GM12873 (cell line): ENCODE data around the gene ATP5F1D.

ENCODE experiments used
- TF ChIP-seq, protein P1 (sequence below): IDR thresholded peaks from 2 replicates; pipeline ENCODE4 v1.5.1; 2012; ENCODE audit warnings: low read depth, mild to moderate bottlenecking, moderate library complexity, low read length, control low read depth; ENCODE audit not compliant: insufficient read depth; ENCODE audit errors: missing control alignments

ATP5F1D gene

DNA sequence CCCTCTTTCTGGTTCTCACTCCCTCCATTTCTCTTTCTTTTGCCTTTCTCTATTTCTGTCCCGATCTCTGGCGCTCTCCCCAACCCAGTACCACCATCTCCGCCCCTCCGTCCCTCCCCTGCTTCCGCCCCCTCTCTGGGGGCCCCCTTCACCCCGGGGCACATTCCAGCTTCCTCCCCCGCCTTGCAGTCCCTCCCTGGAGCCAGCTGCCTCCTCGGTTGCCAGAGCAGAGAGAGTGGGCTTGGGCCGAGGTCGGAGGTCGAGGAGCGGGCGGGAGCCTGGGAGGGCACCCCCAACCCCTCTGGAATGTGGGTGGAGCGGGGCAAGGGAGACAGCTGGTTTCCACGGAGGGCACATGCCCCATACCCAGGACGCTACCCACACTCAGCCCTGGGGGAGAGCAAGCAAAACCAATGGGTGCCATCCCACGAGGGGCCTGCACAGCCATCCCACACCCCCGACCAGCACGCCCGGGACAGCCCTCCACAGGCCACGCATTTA is 21.1 kb downstream of the ATP5F1D start:
- TF ChIP-seq, protein P1, sequence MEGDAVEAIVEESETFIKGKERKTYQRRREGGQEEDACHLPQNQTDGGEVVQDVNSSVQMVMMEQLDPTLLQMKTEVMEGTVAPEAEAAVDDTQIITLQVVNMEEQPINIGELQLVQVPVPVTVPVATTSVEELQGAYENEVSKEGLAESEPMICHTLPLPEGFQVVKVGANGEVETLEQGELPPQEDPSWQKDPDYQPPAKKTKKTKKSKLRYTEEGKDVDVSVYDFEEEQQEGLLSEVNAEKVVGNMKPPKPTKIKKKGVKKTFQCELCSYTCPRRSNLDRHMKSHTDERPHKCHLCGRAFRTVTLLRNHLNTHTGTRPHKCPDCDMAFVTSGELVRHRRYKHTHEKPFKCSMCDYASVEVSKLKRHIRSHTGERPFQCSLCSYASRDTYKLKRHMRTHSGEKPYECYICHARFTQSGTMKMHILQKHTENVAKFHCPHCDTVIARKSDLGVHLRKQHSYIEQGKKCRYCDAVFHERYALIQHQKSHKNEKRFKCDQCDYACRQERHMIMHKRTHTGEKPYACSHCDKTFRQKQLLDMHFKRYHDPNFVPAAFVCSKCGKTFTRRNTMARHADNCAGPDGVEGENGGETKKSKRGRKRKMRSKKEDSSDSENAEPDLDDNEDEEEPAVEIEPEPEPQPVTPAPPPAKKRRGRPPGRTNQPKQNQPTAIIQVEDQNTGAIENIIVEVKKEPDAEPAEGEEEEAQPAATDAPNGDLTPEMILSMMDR = no peak

DNA sequence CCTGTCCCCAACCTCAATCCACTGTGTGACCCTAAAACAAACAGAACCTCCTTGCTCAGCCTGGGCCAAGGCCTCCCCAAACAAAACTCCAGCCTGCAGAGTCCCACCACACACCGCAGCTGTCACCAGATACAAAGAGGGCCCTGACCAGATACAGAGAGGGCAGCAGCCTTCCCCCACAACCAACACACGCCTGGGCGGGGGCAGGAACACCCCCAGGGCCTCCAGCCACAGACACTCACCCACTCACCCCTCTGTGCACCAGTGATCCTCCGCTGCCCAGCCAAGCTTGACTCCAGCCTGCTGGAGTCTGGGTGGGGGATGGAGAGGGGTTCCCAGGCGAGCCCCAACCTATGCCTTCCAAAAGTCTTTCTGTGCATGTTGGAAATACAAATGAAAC is 21.6 kb downstream of the ATP5F1D start:
- TF ChIP-seq, protein P1 = no peak

DNA sequence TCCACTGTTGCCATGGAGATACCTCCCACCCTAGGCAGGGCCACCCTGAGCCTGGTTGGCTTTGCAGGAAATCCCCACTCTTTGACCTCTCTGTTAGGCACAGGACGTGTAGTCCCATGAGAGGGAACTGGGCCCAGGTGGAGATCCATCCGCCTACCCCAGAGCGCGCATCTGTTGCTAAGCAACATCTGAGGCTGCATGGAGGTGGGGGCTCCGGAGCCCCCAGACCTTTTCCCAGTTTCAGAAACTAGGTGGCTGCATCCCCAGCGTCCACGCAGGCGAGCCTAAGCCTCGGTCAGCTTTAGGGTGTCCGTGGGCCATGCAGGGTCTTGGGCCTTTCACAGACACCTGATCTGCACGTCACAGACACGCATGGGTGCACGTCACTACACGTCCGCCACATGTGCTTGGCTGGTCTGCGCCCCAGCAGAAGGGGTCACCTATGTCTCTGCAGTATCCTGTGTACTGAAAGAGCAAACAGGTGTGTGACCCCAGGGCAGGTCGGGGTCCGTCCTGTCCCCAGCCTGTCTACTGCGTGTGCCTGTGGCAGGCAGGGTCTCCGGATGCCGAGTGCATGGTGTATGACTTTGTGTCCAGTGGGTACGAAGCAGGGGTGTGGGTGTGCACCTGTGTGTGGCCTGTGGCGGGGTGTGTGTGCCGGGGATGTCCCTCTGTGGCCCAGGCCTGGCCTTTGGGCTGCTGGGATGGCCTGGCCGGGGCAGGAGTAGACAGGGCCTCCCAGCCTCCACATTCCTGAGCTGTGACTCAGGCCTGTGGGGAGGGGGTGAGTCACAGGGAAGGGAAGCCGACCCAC is 23.5 kb downstream of the ATP5F1D start:
- TF ChIP-seq, protein P1 = no peak

DNA sequence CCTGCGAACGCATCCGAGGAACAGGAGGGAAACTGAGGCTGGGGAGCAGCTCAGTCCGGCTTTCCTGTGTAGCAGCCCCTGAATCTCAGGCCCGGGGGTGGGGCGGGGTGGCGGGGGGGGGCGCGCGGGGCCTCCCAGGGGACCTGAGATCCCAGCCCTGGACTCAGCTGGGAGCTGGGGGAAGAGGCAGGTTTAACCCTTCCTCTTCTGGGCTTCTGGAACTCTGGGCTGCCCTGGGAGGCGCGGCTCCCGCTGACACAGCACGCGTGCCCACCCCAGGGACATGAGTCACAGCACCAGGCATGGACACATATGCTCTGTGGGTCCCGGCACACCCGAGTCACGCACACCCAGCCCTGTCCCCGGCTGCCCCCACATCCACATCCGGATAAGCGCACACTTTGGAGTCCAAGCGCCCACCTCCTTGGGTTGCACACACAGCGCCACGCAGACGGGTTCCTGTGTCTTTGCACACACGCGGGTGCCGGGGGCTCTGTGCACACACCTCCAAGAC is 24.1 kb downstream of the ATP5F1D start:
- TF ChIP-seq, protein P1 = no peak

DNA sequence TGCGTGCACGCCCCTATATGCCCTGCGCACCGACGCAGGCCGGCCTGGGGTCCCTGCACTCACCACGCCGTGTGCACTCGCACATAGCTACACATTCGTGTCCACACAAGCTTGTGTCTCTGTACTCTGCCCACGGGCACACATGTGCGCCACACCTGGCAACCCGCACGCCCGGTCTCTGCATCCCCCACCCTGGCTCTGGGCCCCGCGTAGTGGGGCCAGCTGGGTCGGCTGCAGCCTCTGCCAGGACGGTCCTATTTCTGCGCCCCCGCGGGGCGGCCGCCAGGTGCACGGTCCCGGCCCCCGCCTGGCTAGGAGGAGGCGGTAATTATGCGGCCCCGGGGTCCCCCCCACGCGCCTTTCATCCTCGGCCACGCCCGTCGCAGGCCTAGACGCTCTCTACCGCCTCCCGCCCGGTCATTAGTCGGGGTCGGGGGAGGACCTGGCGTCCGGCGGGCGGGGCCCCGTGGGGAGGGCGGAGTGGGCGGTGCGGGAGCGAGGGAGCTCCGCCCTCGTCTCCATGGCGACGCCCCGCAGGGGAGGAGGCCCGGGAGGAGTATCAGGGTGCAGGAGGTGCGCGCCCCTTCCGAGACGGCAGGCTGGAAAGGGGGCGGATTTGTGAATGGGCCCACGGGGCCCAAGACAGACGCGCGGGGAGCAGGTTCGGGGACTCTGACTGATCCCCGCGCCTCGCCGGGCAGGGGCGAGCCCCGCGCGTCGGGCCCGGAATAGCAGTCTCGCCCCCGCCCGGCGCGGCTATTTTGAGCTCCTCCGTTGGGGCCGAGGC is 24.8 kb downstream of the ATP5F1D start:
- TF ChIP-seq, protein P1 = no peak

DNA sequence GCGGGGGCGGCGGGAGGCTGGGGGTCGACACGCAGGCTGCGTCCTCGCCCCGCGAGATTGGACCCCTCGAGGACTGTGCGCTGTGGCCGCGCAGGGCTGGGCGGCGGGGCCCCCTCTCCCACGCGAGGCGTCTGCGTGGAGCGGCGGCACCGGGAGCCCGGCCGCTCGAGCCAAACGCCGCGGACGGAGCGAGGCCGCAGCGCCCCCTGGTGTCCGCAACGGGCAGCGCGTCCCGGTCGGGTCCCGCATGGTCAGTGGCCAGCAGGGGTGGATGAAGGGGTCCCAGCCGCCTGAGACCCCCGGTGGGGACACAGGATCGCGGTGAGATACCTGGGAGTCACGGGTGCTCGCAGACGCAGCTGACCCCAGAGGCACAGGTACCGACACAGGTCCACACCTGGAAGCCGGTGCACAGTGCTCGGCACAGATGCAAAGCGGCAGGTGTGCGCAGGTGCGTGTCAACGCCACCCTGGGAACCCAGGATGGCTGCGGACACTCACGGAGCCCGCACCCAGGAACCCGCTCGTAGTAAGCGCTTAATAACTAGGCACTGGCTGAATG is 25.4 kb downstream of the ATP5F1D start:
- TF ChIP-seq, protein P1 = peak; percentile 90

DNA sequence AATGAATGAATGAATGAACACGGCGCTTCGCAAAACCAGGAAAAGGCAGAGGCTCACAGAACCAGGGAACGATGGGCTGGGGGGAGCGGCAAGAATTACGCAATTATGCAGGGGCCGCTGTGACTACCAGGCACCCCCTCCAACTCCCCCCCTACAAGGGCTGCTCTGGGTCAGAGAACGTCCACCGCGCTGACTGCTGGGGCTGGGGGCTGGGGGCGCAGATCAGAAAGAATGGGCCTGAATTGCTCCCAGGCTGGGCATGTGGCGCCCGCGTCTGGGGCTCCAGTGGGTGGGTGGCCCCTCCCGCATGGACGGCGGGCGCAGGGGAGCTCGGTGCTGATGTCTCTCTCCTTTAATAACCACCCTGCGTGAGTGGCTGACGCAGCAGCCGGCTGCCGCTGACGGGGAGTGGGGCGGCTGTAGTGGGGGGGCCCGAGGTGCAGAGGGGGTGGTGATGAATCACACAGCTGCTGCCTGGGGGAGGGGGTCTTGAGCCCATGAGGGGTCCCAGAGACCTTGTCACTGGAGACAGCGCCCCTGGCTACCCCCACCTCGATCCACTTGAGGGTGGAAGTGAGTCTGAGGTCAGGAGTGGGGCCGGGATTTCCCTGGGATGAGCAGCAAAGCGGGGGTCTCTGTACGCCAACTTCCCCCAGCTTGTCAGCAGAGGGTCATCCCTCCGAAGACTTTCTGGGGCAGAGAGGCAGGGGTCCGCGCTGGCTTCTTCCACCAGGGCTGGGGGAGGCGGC is 26.1 kb downstream of the ATP5F1D start:
- TF ChIP-seq, protein P1 = no peak
